OCI-LY7 (cell line): Measurements from ENCODE around the gene PDXK. TPM values are rescaled to one million over a fixed set of nuclear protein-coding genes. Genes with fewer than 3 reads are reported as not detected.

Experiments used
- BruUV-seq: library from RNA; stranded (reverse); fragments of 400-500 nt; replicated peaks from 2 replicates; lab custom pipeline; 2021; lab: Mats Ljungman, UMichigan
- CTCF ChIA-PET: fragments of 300-600 bp; sonication (Branson Sonifier 250); formaldehyde crosslinking; loops from one replicate; lab custom pipeline; 2022; ENCODE audit warnings: antibody characterized with exemption; ENCODE audit not compliant: unreplicated experiment; lab: Charles Lee
- POLR2A ChIA-PET: fragments of 300-600 bp; sonication (Branson Sonifier 250); formaldehyde crosslinking; loops from one replicate; lab custom pipeline; 2022; ENCODE audit warnings: antibody characterized with exemption; lab: Charles Lee
- DNase-seq: peaks from one replicate; pipeline ENCODE4 v3.0.0-alpha.2; 2015; ENCODE audit warnings: low spot score
- H2AFZ ChIP-seq: fragments of 200-600 bp; sonication (generic), shearing (Covaris generic); 2 replicates; pipeline ENCODE4 v1.6.1; 2014; ENCODE audit warnings: mild to moderate bottlenecking, antibody characterized with exemption, low read length, moderate library complexity
- H3K27ac ChIP-seq: fragments of 200-600 bp; sonication (generic); 2 replicates; pipeline ENCODE4 v1.5.1; 2014; ENCODE audit warnings: mixed run types, low read depth, mild to moderate bottlenecking, moderate library complexity, low read length, inconsistent platforms; ENCODE audit not compliant: poor library complexity, severe bottlenecking
- H3K36me3 ChIP-seq: fragments of 200-600 bp; sonication (generic); 2 replicates; pipeline ENCODE4 v1.6.1; 2014; ENCODE audit warnings: mild to moderate bottlenecking, antibody characterized with exemption, low read length, moderate library complexity, mixed read lengths; ENCODE audit not compliant: insufficient read depth
- H3K4me1 ChIP-seq: fragments of 200-600 bp; sonication (generic); 2 replicates; pipeline ENCODE4 v1.5.1; 2014; ENCODE audit warnings: mild to moderate bottlenecking, low read length; ENCODE audit not compliant: insufficient read depth, poor library complexity, severe bottlenecking
- H3K4me2 ChIP-seq: fragments of 200-600 bp; sonication (generic); 2 replicates; pipeline ENCODE4 v1.6.1; 2014; ENCODE audit warnings: mild to moderate bottlenecking, low read length
- H3K4me3 ChIP-seq: fragments of 200-600 bp; sonication (generic); 2 replicates; pipeline ENCODE4 v1.5.1; 2014; ENCODE audit warnings: mild to moderate bottlenecking, low read depth, low read length; ENCODE audit not compliant: poor library complexity, severe bottlenecking
- H3K79me2 ChIP-seq: fragments of 200-600 bp; sonication (generic); 2 replicates; pipeline ENCODE4 v1.6.1; 2016; ENCODE audit warnings: low read depth, mild to moderate bottlenecking, low read length, moderate library complexity, mixed read lengths; ENCODE audit not compliant: insufficient read depth
- H3K9me2 ChIP-seq: fragments of 200-600 bp; sonication (generic); 2 replicates; pipeline ENCODE4 v1.6.1; 2016; ENCODE audit warnings: mild to moderate bottlenecking, low read length, mixed read lengths; ENCODE audit not compliant: insufficient read depth
- H3K9me3 ChIP-seq: fragments of 200-600 bp; sonication (generic); 2 replicates; pipeline ENCODE4 v1.6.1; 2014; ENCODE audit warnings: mild to moderate bottlenecking, mixed run types, low read length, mixed read lengths
- H4K20me1 ChIP-seq: fragments of 200-600 bp; sonication (generic); 2 replicates; pipeline ENCODE4 v1.6.1; 2014; ENCODE audit warnings: mild to moderate bottlenecking, antibody characterized with exemption, low read length, moderate library complexity, mixed read lengths; ENCODE audit not compliant: insufficient read depth
- EZH2phosphoT487 ChIP-seq: fragments of 200-600 bp; sonication (generic); IDR thresholded peaks from 2 replicates; pipeline ENCODE4 v1.6.1; 2018; ENCODE audit warnings: low read depth, borderline replicate concordance, mild to moderate bottlenecking, mixed run types, antibody characterized with exemption, low read length, moderate library complexity, mixed read lengths
- intact Hi-C: fragments of 100-400 bp; cut with micrococcal nuclease; formaldehyde crosslinking; loops from one replicate; pipeline ENCODE4 v1.10.0; 2022; ENCODE audit not compliant: unreplicated experiment
- total RNA-seq, 2 experiments: library from RNA; depleted of rRNA in 1 of 2; stranded (reverse); fragments of >200 nt in 1 of 2; shearing (Covaris generic) in 1 of 2; gene quantifications; 2 replicates each; pipeline ENCODE4 v1.2.3, GENCODE V29; 2014 to 2022
- TF ChIP-seq, protein P1 (sequence below): fragments of 200-600 bp; sonication (generic); conservative IDR thresholded peaks from 2 replicates; pipeline ENCODE4 v1.5.1; 2014; ENCODE audit warnings: mild to moderate bottlenecking, antibody characterized with exemption, low read length, moderate library complexity, mixed read lengths

Gene PDXK
- total RNA-seq, 2 experiments from 2014 or later, result 32.8 to 67.0 TPM

DNA sequence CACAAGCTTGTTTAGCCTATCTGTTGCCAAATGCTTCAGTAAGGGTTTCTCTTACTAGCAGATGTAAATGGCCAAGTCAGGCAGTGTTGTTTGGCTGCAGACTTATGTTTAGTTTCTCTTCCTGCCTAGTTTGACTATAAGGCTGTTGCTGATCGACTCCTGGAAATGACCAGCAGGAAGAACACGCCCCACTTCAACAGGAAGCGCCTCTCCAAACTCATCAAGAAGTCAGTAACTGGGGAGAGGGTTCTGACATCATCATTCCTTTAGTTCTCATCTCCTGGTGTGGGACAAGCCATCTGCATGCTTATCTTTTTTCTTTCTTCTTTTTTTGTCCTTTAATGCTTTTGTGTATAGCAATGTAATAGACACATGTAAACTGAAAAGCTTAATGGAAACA lies 34.5 kb upstream of the PDXK start:
- no TSS peak for BruUV-seq

DNA sequence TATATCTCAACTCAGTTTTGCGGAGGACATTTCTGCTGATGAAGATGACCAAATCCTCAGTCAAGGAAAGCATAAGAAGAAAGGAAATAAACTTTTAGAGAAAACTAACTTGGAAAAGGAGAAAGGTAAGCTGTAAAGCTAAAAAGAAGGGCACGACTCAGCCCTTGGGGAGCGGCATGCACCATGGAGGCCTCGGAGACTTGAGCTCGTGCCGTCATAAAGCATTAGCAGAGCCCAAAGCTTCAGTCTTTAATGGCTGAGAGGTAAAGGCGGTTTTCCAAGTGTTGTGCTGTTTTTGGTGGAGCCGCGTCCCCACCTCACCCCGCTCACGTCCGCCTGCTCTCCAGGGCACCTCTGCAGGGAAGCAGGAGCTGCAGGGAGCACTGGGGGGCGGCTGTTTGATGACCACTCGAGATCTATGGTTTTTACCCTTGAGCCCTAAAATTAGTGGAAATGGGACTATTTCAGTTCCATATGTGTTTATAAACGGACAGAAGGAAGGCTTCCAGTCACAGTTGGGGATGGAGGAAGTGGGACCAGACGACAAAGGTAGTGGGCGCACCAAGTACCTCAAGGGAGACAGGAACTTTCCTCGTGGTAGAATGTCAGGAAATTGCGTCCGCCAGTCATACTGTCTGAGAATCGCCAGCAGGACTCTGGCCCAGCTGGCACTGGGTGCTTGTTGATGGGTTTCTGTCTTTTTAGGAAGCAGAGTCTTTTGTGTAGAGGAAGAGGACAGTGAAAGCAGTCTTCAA lies 31.9 kb upstream of the PDXK start:
- Histone ChIP-seq H3K4me1 (no peaks in the 10 kb centered on the region), H3K79me2 (no peaks in the 10 kb centered on the region), H3K4me2 (no peak overlapping the region), H2AFZ (no peak overlapping the region), H3K9me2 (no peaks in the 10 kb centered on the region), H4K20me1 (no peaks in the 10 kb centered on the region), H3K9me3 (no peaks in the 10 kb centered on the region), H3K4me3 (no peak overlapping the region), H3K36me3 (peaks cover 98% of the 10 kb centered on the region), H3K27ac (no peak overlapping the region)
- ChIA-PET CTCF (interaction anchor here (0.5 kb wide), 1 partner anchor 37 kb away, joined by 3 read pairs; no protein-coding TSS in a partner anchor), POLR2A (interaction anchor here (0.6 kb wide), 1 partner anchor 228 kb away, joined by 3 read pairs; no protein-coding TSS in a partner anchor)
- no TSS peak for BruUV-seq
- intact Hi-C loops, result no loop called here
- DNase-seq, result no peak
- TF ChIP-seq EZH2phosphoT487, result no peak
- TF ChIP-seq, protein P1, sequence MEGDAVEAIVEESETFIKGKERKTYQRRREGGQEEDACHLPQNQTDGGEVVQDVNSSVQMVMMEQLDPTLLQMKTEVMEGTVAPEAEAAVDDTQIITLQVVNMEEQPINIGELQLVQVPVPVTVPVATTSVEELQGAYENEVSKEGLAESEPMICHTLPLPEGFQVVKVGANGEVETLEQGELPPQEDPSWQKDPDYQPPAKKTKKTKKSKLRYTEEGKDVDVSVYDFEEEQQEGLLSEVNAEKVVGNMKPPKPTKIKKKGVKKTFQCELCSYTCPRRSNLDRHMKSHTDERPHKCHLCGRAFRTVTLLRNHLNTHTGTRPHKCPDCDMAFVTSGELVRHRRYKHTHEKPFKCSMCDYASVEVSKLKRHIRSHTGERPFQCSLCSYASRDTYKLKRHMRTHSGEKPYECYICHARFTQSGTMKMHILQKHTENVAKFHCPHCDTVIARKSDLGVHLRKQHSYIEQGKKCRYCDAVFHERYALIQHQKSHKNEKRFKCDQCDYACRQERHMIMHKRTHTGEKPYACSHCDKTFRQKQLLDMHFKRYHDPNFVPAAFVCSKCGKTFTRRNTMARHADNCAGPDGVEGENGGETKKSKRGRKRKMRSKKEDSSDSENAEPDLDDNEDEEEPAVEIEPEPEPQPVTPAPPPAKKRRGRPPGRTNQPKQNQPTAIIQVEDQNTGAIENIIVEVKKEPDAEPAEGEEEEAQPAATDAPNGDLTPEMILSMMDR, result no peak

More for the DNA sequence above, 34.5 kb upstream of the PDXK start:
- CTCF ChIA-PET, result no interaction called here
- Histone ChIP-seq H4K20me1 (0 out of 2 replicates have a peak, but pooled peaks cover 6% of the 10 kb centered on the region), H3K9me2 (no peaks in the 10 kb centered on the region), H3K4me2 (no peak overlapping the region), H3K9me3 (no peaks in the 10 kb centered on the region), H3K36me3 (peaks cover 100% of the 10 kb centered on the region), H3K27ac (no peak overlapping the region), H3K4me3 (no peak overlapping the region), H2AFZ (no peak overlapping the region), H3K4me1 (no peaks in the 10 kb centered on the region), H3K79me2 (peaks cover 7% of the 10 kb centered on the region)
- no peak for DNase-seq
- TF ChIP-seq EZH2phosphoT487, result no peak
- TF ChIP-seq, protein P1, result no peak
- POLR2A ChIA-PET, result no interaction called here
- intact Hi-C loops, result no loop called here
